H9 (cell line): Measurements from ENCODE around the gene FETUB. TPM values are rescaled to one million over a fixed set of nuclear protein-coding genes. Genes with fewer than 3 reads are reported as not detected.

ENCODE experiments used
- DNase-seq: peaks from one replicate; pipeline ENCODE4 v3.0.0-alpha.2; 2017
- H2AFZ ChIP-seq: one replicate; pipeline ENCODE4 v1.6.1; 2013; ENCODE audit warnings: mild to moderate bottlenecking, low read length, control low read depth, moderate library complexity
- H2AK5ac ChIP-seq: 2 replicates; pipeline ENCODE4 v1.6.1; 2013; ENCODE audit warnings: low read length, control low read depth, mixed read lengths; ENCODE audit not compliant: insufficient read length
- H2BK120ac ChIP-seq: one replicate; pipeline ENCODE4 v1.6.1; 2013; ENCODE audit warnings: low read depth, mild to moderate bottlenecking, low read length, control low read depth, inconsistent platforms; ENCODE audit not compliant: poor library complexity, severe bottlenecking
- H2BK12ac ChIP-seq: 2 replicates; pipeline ENCODE4 v1.6.1; 2013; ENCODE audit warnings: low read length, control low read depth, mixed read lengths, low read depth; ENCODE audit not compliant: insufficient read length
- H2BK15ac ChIP-seq: 2 replicates; pipeline ENCODE4 v1.6.1; 2013; ENCODE audit warnings: low read depth, low read length, control low read depth
- H2BK20ac ChIP-seq: one replicate; pipeline ENCODE4 v1.6.1; 2013; ENCODE audit warnings: low read depth, mild to moderate bottlenecking, low read length, control low read depth, inconsistent platforms; ENCODE audit not compliant: poor library complexity, severe bottlenecking
- H2BK5ac ChIP-seq: 2 replicates; pipeline ENCODE4 v1.6.1; 2013; ENCODE audit warnings: low read length, control low read depth, mixed read lengths; ENCODE audit not compliant: insufficient read length
- H3K14ac ChIP-seq: 2 replicates; pipeline ENCODE4 v1.6.1; 2013; ENCODE audit warnings: low read length, control low read depth; ENCODE audit not compliant: insufficient read depth
- H3K18ac ChIP-seq: 2 replicates; pipeline ENCODE4 v1.6.1; 2013; ENCODE audit warnings: low read depth, mild to moderate bottlenecking, mixed read lengths, low read length, control low read depth; ENCODE audit not compliant: insufficient read length
- H3K23ac ChIP-seq: 2 replicates; pipeline ENCODE4 v1.6.1; 2013; ENCODE audit warnings: low read length, control low read depth, mixed read lengths, low read depth; ENCODE audit not compliant: insufficient read length
- H3K23me2 ChIP-seq: 2 replicates; pipeline ENCODE4 v1.6.1; 2013; ENCODE audit warnings: low read depth, mild to moderate bottlenecking, mixed read lengths, low read length, control low read depth; ENCODE audit not compliant: insufficient read length, poor library complexity, severe bottlenecking
- H3K27ac ChIP-seq: 2 replicates; pipeline ENCODE4 v1.5.1; 2013; ENCODE audit warnings: low read length, control low read depth, mixed read lengths, low read depth; ENCODE audit not compliant: insufficient read length
- H3K27me3 ChIP-seq: 2 replicates; pipeline ENCODE4 v1.6.1; 2013; ENCODE audit warnings: low read length, control low read depth, inconsistent platforms; ENCODE audit not compliant: insufficient read depth
- H3K4ac ChIP-seq: 2 replicates; pipeline ENCODE4 v1.6.1; 2013; ENCODE audit warnings: low read depth, mild to moderate bottlenecking, control low read depth, inconsistent platforms, low read length, moderate library complexity
- H3K4me1 ChIP-seq: 2 replicates; pipeline ENCODE4 v1.6.1; 2013; ENCODE audit warnings: low read length, control low read depth, inconsistent platforms; ENCODE audit not compliant: insufficient read depth
- H3K4me2 ChIP-seq: 2 replicates; pipeline ENCODE4 v1.6.1; 2013; ENCODE audit warnings: low read length, control low read depth, mixed read lengths; ENCODE audit not compliant: insufficient read length, insufficient read depth
- H3K56ac ChIP-seq: 2 replicates; pipeline ENCODE4 v1.6.1; 2013; ENCODE audit warnings: low read depth, mild to moderate bottlenecking, mixed read lengths, low read length, control low read depth; ENCODE audit not compliant: insufficient read length
- H3K79me1 ChIP-seq: 2 replicates; pipeline ENCODE4 v1.6.1; 2013; ENCODE audit warnings: low read depth, mild to moderate bottlenecking, moderate library complexity, low read length, control low read depth, inconsistent platforms; ENCODE audit not compliant: insufficient read depth, poor library complexity, severe bottlenecking
- H3K79me2 ChIP-seq: 2 replicates; pipeline ENCODE4 v1.6.1; 2013; ENCODE audit warnings: low read length, control low read depth, inconsistent platforms; ENCODE audit not compliant: insufficient read depth
- H3K9ac ChIP-seq: 2 replicates; pipeline ENCODE4 v1.6.1; 2013; ENCODE audit warnings: low read length, control low read depth, mixed read lengths; ENCODE audit not compliant: insufficient read length; ENCODE audit errors: extremely low read depth
- H3K9me3 ChIP-seq: one replicate; pipeline ENCODE4 v1.6.1; 2013; ENCODE audit warnings: low read depth, low read length, inconsistent platforms; ENCODE audit not compliant: control insufficient read depth
- H3T11ph ChIP-seq: one replicate; pipeline ENCODE4 v1.6.1; 2013; ENCODE audit warnings: mild to moderate bottlenecking, low read length, control low read depth, inconsistent platforms
- H4K20me1 ChIP-seq: one replicate; pipeline ENCODE4 v1.6.1; 2013; ENCODE audit not compliant: control insufficient read depth, insufficient read length, insufficient read depth
- H4K5ac ChIP-seq: 2 replicates; pipeline ENCODE4 v1.6.1; 2013; ENCODE audit warnings: low read depth, mild to moderate bottlenecking, mixed read lengths, low read length, control low read depth; ENCODE audit not compliant: insufficient read length
- H4K8ac ChIP-seq: replicated peaks from 2 replicates; pipeline ENCODE4 v1.6.1; 2013; ENCODE audit warnings: low read length, control low read depth, mixed read lengths, low read depth; ENCODE audit not compliant: insufficient read length
- H4K91ac ChIP-seq: 2 replicates; pipeline ENCODE4 v1.6.1; 2013; ENCODE audit warnings: low read depth, mild to moderate bottlenecking, moderate library complexity, mixed read lengths, low read length, control low read depth; ENCODE audit not compliant: insufficient read length
- H3K27ac Mint-ChIP-seq, 3 experiments: 2 replicates in 2 of 3; 3 replicates in 1 of 3; pipeline ENCODE4 v1.8.0; 2020 to 2021; ENCODE audit warnings: mixed read lengths in 3 of 3, mild to moderate bottlenecking in 1 of 3, moderate library complexity in 1 of 3
- H3K27me3 Mint-ChIP-seq: 2 replicates; pipeline ENCODE4 v1.8.0; 2021; ENCODE audit warnings: low read depth, mild to moderate bottlenecking, moderate library complexity, mixed read lengths
- H3K36me3 Mint-ChIP-seq, 3 experiments: 2 replicates in 2 of 3; 3 replicates in 1 of 3; pipeline ENCODE4 v1.8.0; 2020 to 2021; ENCODE audit warnings: low read depth in 3 of 3, mixed read lengths in 3 of 3; ENCODE audit not compliant: insufficient read depth in 1 of 3
- H3K4me1 Mint-ChIP-seq, 2 experiments: 2 replicates each; pipeline ENCODE4 v1.8.0; 2020; ENCODE audit warnings: mixed read lengths in 2 of 2
- H3K4me3 Mint-ChIP-seq, 2 experiments: 2 replicates in 1 of 2; 3 replicates in 1 of 2; pipeline ENCODE4 v1.8.0; 2020 to 2021; ENCODE audit warnings: mild to moderate bottlenecking in 2 of 2, mixed read lengths in 2 of 2, moderate library complexity in 1 of 2
- H3K9me3 Mint-ChIP-seq, 2 experiments: 2 replicates in 1 of 2; 3 replicates in 1 of 2; pipeline ENCODE4 v1.8.0; 2020; ENCODE audit warnings: mild to moderate bottlenecking in 2 of 2, mixed read lengths in 2 of 2, moderate library complexity in 1 of 2
- WGBS: extraction: QIAGEN DNeasy Blood & Tissue Kit; methylation state at CpG from one replicate; pipeline ENCODE4 v1.1.7; 2013; ENCODE audit warnings: missing lambda C conversion rate, low lambda C conversion rate, mixed read lengths; ENCODE audit not compliant: insufficient read length; ENCODE audit errors: extremely low coverage; 5-methylcytosine and 5-hydroxymethylcytosine counted together
- total RNA-seq: library from RNA; stranded (reverse); gene quantifications from 2 replicates; pipeline ENCODE4 v1.2.1, GENCODE V29; 2021
- TF ChIP-seq, protein P1 (sequence below): fragments of 200-600 bp; sonication (generic); conservative IDR thresholded peaks from 3 replicates; pipeline ENCODE4 v1.8.0; 2021; ENCODE audit warnings: antibody characterized with exemption, mild to moderate bottlenecking

FETUB gene
- total RNA-seq, 1 experiment from 2014 or later, result not detected

DNA sequence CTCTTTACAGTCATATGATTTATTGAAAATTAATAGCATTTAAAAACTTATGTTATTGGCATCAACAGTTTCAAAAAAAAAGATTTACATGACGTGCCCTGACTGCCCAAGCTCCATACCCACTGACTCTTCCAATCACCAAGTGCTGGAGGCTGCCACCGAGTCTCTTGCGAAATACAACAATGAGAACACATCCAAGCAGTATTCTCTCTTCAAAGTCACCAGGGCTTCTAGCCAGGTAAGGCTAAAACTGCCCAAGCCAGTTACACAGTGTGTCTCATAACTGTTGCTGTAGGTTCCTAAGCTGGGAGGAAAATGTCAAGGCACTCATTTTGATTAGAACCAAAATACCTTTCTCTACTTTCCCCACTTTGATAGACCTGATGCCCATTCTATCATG is 4.5 kb downstream of the FETUB start:
- H2BK15ac ChIP-seq, result no peak overlapping the region
- H3K9me3 Mint-ChIP-seq, result no peaks in the 10 kb centered on the region
- H3K4me3 Mint-ChIP-seq, result no peak overlapping the region

More for the DNA sequence above, 4.5 kb downstream of the FETUB start:
- no peak overlapping the region for H2BK120ac ChIP-seq
- H3K9ac ChIP-seq, result no peak overlapping the region
- H2BK5ac ChIP-seq, result no peak overlapping the region
- H4K91ac ChIP-seq, result no peak overlapping the region
- Mint-ChIP-seq H3K36me3 (no peaks in the 10 kb centered on the region), H3K4me1 (peaks cover 20 to 26% of the 10 kb centered on the region in 2 experiments), H3K27me3 (peaks cover 2% of the 10 kb centered on the region; the same call in 1 of the 2 replicates), H3K27ac (no peak overlapping the region)
- no peak overlapping the region for H4K5ac ChIP-seq
- no peak overlapping the region for H3K27ac ChIP-seq
- no peaks in the 10 kb centered on the region for H3K79me2 ChIP-seq
- no peak overlapping the region for H3K14ac ChIP-seq
- H2AFZ ChIP-seq, result no peak overlapping the region
- no peak overlapping the region for H3K18ac ChIP-seq
- no peaks in the 10 kb centered on the region for H4K20me1 ChIP-seq
- no peak overlapping the region for H2BK20ac ChIP-seq
- DNase-seq, result no peak
- H3K27me3 ChIP-seq, result no peaks in the 10 kb centered on the region
- no peak overlapping the region for H2AK5ac ChIP-seq
- H3K4ac ChIP-seq, result no peak overlapping the region
- H3K4me1 ChIP-seq, result peaks cover 7% of the 10 kb centered on the region; the same call in 1 of the 2 replicates
- H3K79me1 ChIP-seq, result no peaks in the 10 kb centered on the region
- WGBS, result no CpG with 5 or more reads among the region's 3 CpGs
- no peak overlapping the region for H3K23ac ChIP-seq
- no peaks in the 10 kb centered on the region for H3K23me2 ChIP-seq
- TF ChIP-seq, protein P1, sequence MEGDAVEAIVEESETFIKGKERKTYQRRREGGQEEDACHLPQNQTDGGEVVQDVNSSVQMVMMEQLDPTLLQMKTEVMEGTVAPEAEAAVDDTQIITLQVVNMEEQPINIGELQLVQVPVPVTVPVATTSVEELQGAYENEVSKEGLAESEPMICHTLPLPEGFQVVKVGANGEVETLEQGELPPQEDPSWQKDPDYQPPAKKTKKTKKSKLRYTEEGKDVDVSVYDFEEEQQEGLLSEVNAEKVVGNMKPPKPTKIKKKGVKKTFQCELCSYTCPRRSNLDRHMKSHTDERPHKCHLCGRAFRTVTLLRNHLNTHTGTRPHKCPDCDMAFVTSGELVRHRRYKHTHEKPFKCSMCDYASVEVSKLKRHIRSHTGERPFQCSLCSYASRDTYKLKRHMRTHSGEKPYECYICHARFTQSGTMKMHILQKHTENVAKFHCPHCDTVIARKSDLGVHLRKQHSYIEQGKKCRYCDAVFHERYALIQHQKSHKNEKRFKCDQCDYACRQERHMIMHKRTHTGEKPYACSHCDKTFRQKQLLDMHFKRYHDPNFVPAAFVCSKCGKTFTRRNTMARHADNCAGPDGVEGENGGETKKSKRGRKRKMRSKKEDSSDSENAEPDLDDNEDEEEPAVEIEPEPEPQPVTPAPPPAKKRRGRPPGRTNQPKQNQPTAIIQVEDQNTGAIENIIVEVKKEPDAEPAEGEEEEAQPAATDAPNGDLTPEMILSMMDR, result no peak
- no peak overlapping the region for H4K8ac ChIP-seq
- no peak overlapping the region for H3T11ph ChIP-seq
- H3K9me3 ChIP-seq, result no peaks in the 10 kb centered on the region
- no peak overlapping the region for H2BK12ac ChIP-seq
- H3K56ac ChIP-seq, result no peak overlapping the region
- H3K4me2 ChIP-seq, result no peak overlapping the region
